ENCODE results near the gene ABLIM1. TPM values are rescaled to one million over a fixed set of nuclear protein-coding genes. Genes with fewer than 3 reads are reported as not detected.

Gene ABLIM1
- total RNA-seq, 2 donors from 2014 or later = 141 to 184 TPM

GRCh38 chr10:114389426-114389825, 268.6 kb downstream of the ABLIM1 start:
- H3K9me3 ChIP-seq (ENCODE audit: control insufficient read depth, low read length, poor library complexity, severe bottlenecking) = no peaks in the 10 kb centered on the region
- no peak for ATAC-seq
- Mint-ChIP-seq H3K4me3 (no peak overlapping the region), H3K27ac (no peak overlapping the region), H3K4me1 (peaks cover 8% of the 10 kb centered on the region), H3K27me3 (peaks cover 65% of the 10 kb centered on the region), H3K36me3 (ENCODE audit: low read depth) (no peaks in the 10 kb centered on the region)
- no peak for DNase-seq

- no peak for DNase-seq
- H3K4me3 Mint-ChIP-seq = no peak overlapping the region
- H3K9me3 ChIP-seq (ENCODE audit: control insufficient read depth, low read length, poor library complexity, severe bottlenecking) = no peaks in the 10 kb centered on the region
- no peak overlapping the region for H3K27ac Mint-ChIP-seq
- H3K4me1 Mint-ChIP-seq = peaks cover 7% of the 10 kb centered on the region
- H3K36me3 Mint-ChIP-seq (ENCODE audit: low read depth) = no peaks in the 10 kb centered on the region
- peaks cover 63% of the 10 kb centered on the region for H3K27me3 Mint-ChIP-seq
- no peak for ATAC-seq
These were observed 269.8 kb downstream of the ABLIM1 start for GRCh38 chr10:114388275-114388674.

GRCh38 chr10:114387784-114388183, 270.3 kb downstream of the ABLIM1 start:
- Mint-ChIP-seq H3K4me3 (no peak overlapping the region), H3K36me3 (ENCODE audit: low read depth) (no peaks in the 10 kb centered on the region), H3K4me1 (peaks cover 7% of the 10 kb centered on the region), H3K27ac (no peak overlapping the region), H3K27me3 (peaks cover 62% of the 10 kb centered on the region)
- H3K9me3 ChIP-seq (ENCODE audit: control insufficient read depth, low read length, poor library complexity, severe bottlenecking) = no peaks in the 10 kb centered on the region
- DNase-seq (no peak), ATAC-seq (no peak)

GRCh38 chr10:114386452-114386851, 271.6 kb downstream of the ABLIM1 start:
- H3K27me3 Mint-ChIP-seq = peaks cover 59% of the 10 kb centered on the region
- no peak for ATAC-seq
- no peaks in the 10 kb centered on the region for H3K9me3 ChIP-seq (ENCODE audit: control insufficient read depth, low read length, poor library complexity, severe bottlenecking)
- peaks cover 7% of the 10 kb centered on the region for H3K4me1 Mint-ChIP-seq
- H3K36me3 Mint-ChIP-seq (ENCODE audit: low read depth) = no peaks in the 10 kb centered on the region
- no peak overlapping the region for H3K27ac Mint-ChIP-seq
- H3K4me3 Mint-ChIP-seq = no peak overlapping the region
- no peak for DNase-seq

GRCh38 chr10:114385557-114385956, 272.5 kb downstream of the ABLIM1 start:
- Mint-ChIP-seq H3K4me3 (no peak overlapping the region), H3K27ac (no peak overlapping the region), H3K27me3 (peaks cover 59% of the 10 kb centered on the region), H3K4me1 (peaks cover 7% of the 10 kb centered on the region), H3K36me3 (ENCODE audit: low read depth) (no peaks in the 10 kb centered on the region)
- H3K9me3 ChIP-seq (ENCODE audit: control insufficient read depth, low read length, poor library complexity, severe bottlenecking) = no peaks in the 10 kb centered on the region
- ATAC-seq (no peak), DNase-seq (no peak)

- no peak for DNase-seq
- Mint-ChIP-seq H3K27me3 (peaks cover 59% of the 10 kb centered on the region), H3K4me3 (no peak overlapping the region), H3K27ac (no peak overlapping the region), H3K4me1 (peaks cover 7% of the 10 kb centered on the region), H3K36me3 (ENCODE audit: low read depth) (no peaks in the 10 kb centered on the region)
- H3K9me3 ChIP-seq (ENCODE audit: control insufficient read depth, low read length, poor library complexity, severe bottlenecking) = no peaks in the 10 kb centered on the region
- ATAC-seq = no peak
These were observed 273.5 kb downstream of the ABLIM1 start for GRCh38 chr10:114384601-114385000.

GRCh38 chr10:114384181-114384580, 273.9 kb downstream of the ABLIM1 start:
- H3K4me1 Mint-ChIP-seq = peaks cover 7% of the 10 kb centered on the region
- H3K9me3 ChIP-seq (ENCODE audit: control insufficient read depth, low read length, poor library complexity, severe bottlenecking) = no peaks in the 10 kb centered on the region
- H3K27ac Mint-ChIP-seq = no peak overlapping the region
- ATAC-seq (no peak), DNase-seq (no peak)
- no peaks in the 10 kb centered on the region for H3K36me3 Mint-ChIP-seq (ENCODE audit: low read depth)
- H3K4me3 Mint-ChIP-seq = peak overlapping the region; percentile 25
- peaks cover 59% of the 10 kb centered on the region for H3K27me3 Mint-ChIP-seq

Other genes with a start within 250 kb of the ABLIM1 start
- gene FHIP2A, start 163.5 kb upstream of the ABLIM1 start, total RNA-seq = 10 to 100 TPM; 35.4 to 65.3 TPM